Left ventricle myocardium superior (tissue), 1 donor: ENCODE measurements around the gene KREMEN2. TPM values are rescaled to one million over a fixed set of nuclear protein-coding genes. Genes with fewer than 3 reads are reported as not detected.

Source experiments
- ATAC-seq: fragments of 200-7000 bp; cut with Tn5 transposase; one replicate; pipeline ENCODE4 v1.9.1; 2020; ENCODE audit warnings: mild to moderate bottlenecking, moderate library complexity
- DNase-seq: peaks from one replicate; pipeline ENCODE4 v3.0.0-alpha.2; 2020
- intact Hi-C: fragments of 100-400 bp; cut with micrococcal nuclease; formaldehyde crosslinking; loops from one replicate; pipeline ENCODE4 v1.11.0; 2022
- total RNA-seq: library from RNA; stranded (reverse); fragmentation: NEBNext Ultra II Directional; extraction: Animal tissue kit (Norgen Biotek cat#: 25700); gene quantifications from one replicate; pipeline ENCODE4 v1.2.1, GENCODE V29; 2021
- donor health status: DM: no; HTN: yes; CAD: no; lungs with severe emphysema.

The KREMEN2 gene
- total RNA-seq, 1 donor from 2014 or later = not detected

- ATAC-seq = no peak
- intact Hi-C loops = no loop called here
- DNase-seq = peak; percentile 19
These were observed 1.6 kb upstream of the KREMEN2 start for GRCh38 chr16:2962334-2963073.

- intact Hi-C loops = no loop called here
- DNase-seq (peak; percentile 18), ATAC-seq (no peak)
These were observed 877 bp upstream of the KREMEN2 start for GRCh38 chr16:2963074-2963722.

GRCh38 chr16:2964475-2965336 lies 631 bp downstream of the KREMEN2 start:
- DNase-seq = no peak
- intact Hi-C loops = no loop called here

GRCh38 chr16:2966043-2966807 lies 2.1 kb downstream of the KREMEN2 start:
- ATAC-seq (no peak), DNase-seq (peak; percentile 22)
- intact Hi-C loops = no loop called here

More at GRCh38 chr16:2964475-2965336, 631 bp downstream of the KREMEN2 start:
- ATAC-seq = no peak

DNA sequence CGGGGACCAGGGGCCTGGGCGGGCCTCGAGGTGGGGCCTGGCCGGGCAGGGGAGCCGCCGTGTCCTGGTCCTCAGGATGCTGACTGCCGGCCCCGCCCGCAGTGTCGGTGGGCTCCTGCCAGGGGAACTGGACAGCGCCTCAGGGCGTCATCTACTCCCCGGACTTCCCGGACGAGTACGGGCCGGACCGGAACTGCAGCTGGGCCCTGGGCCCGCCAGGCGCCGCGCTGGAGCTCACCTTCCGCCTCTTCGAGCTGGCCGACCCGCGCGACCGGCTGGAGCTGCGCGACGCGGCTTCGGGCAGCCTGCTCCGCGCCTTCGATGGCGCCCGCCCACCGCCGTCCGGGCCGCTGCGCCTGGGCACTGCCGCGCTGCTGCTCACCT lies 2.7 kb downstream of the KREMEN2 start:
- peak; percentile 57 for DNase-seq
- no peak for ATAC-seq
- intact Hi-C loops = no loop called here

GRCh38 chr16:2967211-2967631 lies 3.1 kb downstream of the KREMEN2 start:
- DNase-seq = no peak
- ATAC-seq = no peak
- intact Hi-C loops = no loop called here

DNA sequence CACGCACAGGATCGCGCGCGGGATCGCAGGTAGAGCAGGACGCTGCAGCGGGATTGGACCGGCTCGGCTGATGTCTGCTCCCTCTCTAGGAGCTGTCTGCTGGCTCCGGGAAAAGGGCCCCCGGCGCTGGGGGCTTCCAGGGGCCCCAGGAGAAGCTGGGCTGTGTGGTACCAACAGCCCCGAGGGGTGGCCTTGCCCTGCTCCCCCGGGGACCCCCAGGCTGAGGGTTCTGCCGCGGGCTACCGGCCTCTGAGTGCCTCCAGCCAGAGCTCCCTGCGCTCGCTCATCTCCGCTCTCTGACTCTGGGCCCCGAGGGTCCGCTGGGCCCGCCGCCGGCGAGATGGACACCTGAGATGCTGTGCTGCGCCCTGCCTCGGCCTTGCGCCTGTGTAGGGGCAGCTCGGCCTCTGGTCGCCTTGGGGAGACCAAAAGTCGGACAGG lies 3.7 kb downstream of the KREMEN2 start:
- intact Hi-C loops = no loop called here
- DNase-seq (no peak), ATAC-seq (no peak)

GRCh38 chr16:2968368-2968737 lies 4.3 kb downstream of the KREMEN2 start:
- intact Hi-C loops = no loop called here
- no peak for DNase-seq
- no peak for ATAC-seq

DNA sequence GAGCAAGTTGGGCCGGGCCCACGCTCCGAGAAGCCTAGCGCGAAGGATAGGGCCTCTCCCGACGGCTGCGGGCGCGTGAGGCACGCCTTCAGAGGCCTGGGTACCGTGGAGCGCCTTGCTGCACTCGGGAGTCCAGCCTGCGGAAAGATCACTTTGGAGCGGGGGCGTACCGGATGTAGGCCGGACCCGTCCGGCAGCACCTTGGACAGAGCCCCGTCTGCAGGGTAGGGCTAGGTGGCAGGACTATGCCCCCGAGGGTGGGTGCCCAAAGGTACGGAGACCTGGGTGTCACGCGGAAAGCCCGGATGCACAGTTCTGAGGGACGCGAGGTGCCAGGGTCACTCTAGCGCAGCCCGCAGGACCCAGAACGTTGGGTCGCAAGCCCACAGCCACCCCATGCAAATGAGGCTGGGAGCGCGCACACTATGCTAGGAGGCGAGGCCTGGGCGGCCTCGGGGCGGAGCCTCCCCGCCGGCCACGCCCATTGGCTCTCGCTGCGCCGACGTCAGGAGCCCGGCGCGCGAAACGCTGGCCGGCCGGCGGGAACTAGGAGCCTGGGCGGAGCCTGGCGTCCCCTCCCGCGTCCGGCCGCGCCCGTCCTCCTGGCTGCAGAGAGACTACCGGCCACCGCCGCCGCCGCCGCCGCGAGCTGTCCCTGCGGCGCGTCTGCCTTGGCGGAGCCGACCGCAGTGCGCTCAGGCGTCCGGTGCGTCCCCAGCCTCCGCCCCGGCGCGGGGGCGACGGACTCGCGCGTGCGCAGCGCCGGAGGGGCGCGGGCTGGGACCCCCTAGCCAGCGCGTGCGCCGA lies 4.9 kb downstream of the KREMEN2 start, which contains the start of gene PAQR4:
TSS of gene PAQR4 (plus strand) at position 611 of the 807 bp plus-strand sequence. CDS start 327 bp downstream, outside the sequence.
- ATAC-seq = peak; percentile 94
- intact Hi-C loops = no loop called here
- DNase-seq = peak; percentile 95

DNA sequence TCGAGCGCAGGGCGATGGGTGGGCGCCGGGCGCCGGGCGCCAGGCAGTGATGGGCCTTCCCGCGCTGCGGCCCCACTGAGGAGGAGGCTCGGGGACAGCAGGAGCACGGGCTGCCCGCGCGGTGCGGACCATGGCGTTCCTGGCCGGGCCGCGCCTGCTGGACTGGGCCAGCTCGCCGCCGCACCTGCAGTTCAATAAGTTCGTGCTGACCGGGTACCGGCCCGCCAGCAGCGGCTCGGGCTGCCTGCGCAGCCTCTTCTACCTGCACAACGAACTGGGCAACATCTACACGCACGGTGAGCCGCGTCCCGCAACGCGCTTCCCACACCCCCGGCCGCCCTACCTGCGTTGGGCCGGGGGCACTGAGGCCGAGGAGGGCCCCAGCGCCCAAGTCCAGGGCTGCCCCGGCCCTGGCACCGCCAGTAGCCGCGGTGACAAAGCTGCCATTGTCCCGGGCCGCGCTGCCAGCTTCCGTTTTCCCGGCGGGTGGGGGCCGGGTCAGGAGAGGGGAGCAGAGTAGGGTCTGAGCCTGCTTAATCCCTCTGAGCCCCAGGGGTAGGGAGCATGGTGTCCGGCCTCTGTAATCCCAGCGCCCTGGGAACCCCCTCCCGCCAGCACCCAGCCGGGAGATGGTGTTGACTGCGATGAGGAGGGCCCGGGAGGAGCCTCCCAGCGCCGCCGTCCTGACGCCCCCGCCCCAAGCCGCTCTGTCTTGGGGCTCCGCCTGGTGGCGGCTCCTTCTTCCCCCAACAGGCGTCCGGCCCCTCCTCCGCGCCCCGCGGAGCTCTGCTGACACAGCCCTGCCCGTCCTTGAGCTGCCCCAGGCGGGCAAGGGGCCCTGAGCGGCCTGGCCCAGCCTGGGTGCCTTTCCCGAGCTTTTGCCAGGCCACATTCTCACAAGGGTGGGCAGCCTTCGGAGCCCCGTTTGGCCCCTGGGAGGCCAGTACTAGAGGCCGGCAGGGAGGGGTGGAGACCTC lies 5.8 kb downstream of the KREMEN2 start:
- intact Hi-C loops = no loop called here
- peak; percentile 79 for DNase-seq
- ATAC-seq = peak; percentile 46

DNA sequence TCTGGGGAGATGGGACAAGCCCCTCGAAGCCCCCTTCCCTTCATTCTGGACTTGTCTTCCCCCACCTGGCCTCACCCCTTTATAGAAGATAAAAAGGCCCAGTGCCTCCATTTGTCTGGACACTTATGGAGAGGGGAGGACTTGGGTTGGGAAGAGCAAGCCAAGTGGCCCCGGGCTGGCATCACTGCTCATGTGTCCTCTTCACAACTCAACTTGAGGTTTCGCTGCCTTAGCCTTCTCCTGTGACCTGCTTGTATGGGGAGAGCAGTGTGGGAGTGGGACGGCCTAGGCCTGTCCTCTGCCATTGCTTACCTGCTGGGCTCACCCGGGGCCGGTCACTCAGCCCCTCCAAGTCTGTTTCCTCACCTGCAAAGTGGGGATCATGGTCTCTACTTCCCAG lies 6.5 kb downstream of the KREMEN2 start:
- intact Hi-C loops = no loop called here
- no peak for ATAC-seq
- DNase-seq = no peak

- no peak for DNase-seq
These were observed 7.3 kb downstream of the KREMEN2 start for GRCh38 chr16:2971134-2971984.

DNA sequence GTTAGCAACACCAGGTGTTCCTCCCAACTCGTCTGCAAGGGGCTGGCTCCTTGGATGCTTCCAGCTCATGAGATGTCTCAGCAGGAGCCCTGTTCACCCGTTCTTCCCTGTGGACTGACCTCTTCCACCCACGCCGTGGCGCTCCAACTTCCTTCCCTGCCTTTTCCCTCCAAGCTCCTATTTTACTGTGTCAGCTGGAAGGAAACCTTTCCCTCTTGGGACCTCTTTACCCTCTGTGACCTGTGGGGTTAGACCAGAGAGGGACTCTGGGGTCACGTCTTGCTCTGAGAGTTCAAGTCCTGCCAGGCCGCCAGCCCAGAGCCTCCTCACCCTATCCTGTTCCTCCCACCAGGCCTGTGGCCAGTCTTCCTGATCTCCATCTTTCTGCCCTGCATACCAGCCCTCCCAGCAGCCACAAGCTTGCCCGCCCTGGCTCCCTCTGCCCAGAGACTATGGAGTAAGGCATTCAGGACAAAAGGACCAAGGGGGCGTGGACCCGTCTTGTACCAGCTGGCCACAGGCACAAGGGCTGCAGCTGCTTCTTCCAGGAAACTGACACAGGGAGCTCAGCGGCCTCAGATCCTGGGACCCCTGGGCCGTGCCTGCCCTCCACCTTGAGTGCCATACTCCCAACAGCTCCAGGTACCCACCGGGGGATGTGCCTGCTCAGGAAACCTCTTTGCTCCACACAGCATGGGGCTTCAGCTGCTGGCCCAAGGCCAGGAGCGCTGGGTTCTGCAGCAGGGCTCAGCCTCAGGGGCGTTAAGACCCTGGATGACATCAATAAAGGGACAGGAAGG lies 8.1 kb downstream of the KREMEN2 start:
- no peak for ATAC-seq

More at GRCh38 chr16:2971134-2971984, 7.3 kb downstream of the KREMEN2 start:
- intact Hi-C loops = no loop called here
- no peak for ATAC-seq

GRCh38 chr16:2973093-2973492 lies 9.0 kb downstream of the KREMEN2 start:
- no peak for DNase-seq

More for the DNA sequence above, 8.1 kb downstream of the KREMEN2 start:
- intact Hi-C loops = no loop called here
- DNase-seq = no peak

GRCh38 chr16:2973605-2974318 lies 9.7 kb downstream of the KREMEN2 start:
- DNase-seq (no peak), ATAC-seq (no peak)
- intact Hi-C loops = no loop called here

More at GRCh38 chr16:2973093-2973492, 9.0 kb downstream of the KREMEN2 start:
- intact Hi-C loops = no loop called here
- no peak for ATAC-seq
